ENCODE measurements around the gene AKAP13.

DNA sequence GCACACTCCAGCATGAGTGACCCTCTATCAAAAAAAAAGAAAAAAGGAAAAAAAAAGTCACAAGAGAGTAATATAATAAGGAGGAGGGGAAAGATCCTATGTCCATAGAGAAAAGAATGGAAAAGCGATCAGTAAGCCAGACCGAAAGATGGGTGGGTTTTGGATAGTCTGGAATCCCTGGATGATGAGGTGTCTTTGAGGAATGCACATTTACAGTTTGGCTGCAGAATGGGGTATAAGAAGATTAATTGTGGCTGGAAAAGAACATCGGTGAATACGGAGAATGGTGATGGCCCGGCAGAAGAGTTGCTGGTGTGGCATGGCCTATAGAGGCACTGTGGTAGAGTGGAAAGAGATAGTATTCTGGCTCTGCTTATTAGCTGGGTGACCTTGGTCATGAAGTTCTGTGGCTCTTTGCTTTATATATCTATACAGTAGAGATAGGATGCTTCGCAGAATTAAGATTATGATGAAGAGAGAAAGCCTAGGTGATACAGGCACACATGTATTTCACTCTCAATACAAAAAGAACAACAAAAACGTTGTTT, 187.9 kb downstream of the AKAP13 start:
- TF ChIP-seq GATA2 (IDR thresholded peaks at IDR 0.05; ENCODE audit: low read depth, low read length), result no peak
- no peak for TF ChIP-seq GATA3 (IDR thresholded peaks at IDR 0.05; ENCODE audit: low read depth, low read length)
